Measurements from ENCODE around the gene KRT2. TPM values are rescaled to one million over a fixed set of nuclear protein-coding genes. Genes with fewer than 3 reads are reported as not detected.

KRT2 gene
- total and polyA plus RNA-seq, 2 of the 8 experiments (the other 6 are each of a cell fraction or from before 2014, with no cell fraction given) = not detected

- TF ChIP-seq GABPA (IDR thresholded peaks at IDR 0.05; ENCODE audit: borderline replicate concordance, insufficient read depth, low read length) (no peak), E2F6 (IDR thresholded peaks at IDR 0.05) (no peak)
Measured at GRCh38 chr12:52673217-52673616, 21.2 kb upstream of the KRT2 start (continued).
